Measurements from ENCODE around the gene FGF19. TPM values are rescaled to one million over a fixed set of nuclear protein-coding genes. Genes with fewer than 3 reads are reported as not detected.

The FGF19 gene
- total and polyA plus RNA-seq, 9 of the 15 experiments (the other 6 are each of a cell fraction or from before 2014, with no cell fraction given): 0.11 TPM; not detected in 8

DNA sequence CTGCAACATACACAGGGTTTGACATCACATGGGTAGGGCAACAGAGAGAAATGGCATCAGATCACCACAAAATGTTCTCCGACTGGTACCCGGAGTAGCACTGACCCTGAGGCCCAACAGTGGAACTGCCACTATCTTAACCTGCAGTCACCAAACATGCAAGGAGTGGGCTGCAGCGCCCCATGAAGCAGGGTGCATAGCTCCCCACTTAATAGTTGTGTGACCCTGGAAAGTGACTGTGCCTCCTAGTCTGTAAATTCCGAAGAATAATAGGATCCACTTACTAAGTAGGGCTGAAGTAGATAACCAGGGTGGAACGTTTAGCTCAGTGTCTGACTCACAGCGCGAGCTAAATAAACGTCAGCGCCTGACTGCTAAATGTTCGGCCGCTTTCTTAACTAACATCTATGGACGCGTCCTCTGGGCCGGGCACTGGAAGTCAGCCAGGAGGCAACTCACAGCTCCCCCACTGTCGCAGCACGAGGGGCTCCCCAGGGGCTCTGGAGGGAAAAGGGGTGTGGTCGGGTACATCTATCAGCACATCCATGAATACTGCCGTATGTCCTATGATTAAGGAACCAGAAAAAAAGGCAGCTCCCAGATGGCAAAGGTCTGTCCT is 29.4 kb downstream of the FGF19 start:
- 0 out of 2 replicates have a peak, but pooled peaks cover 7% of the 10 kb centered on the region for H4K20me1 ChIP-seq (replicated peaks; ENCODE audit: control insufficient read depth, insufficient read depth, low read length)
- no peaks in the 10 kb centered on the region for H3K9me3 ChIP-seq (replicated peaks; ENCODE audit: control insufficient read depth, insufficient read depth, low read depth, low read length)
- in situ Hi-C loops (cut with MboI) (loop anchor here (5.0 to 25.0 kb wide), 3 partner anchors 567 to 1037 kb away; partner anchors contain the start of gene CPT1A), intact Hi-C loops (cut with micrococcal nuclease) (loop anchor here (5.0 kb wide), 1 partner anchor 572 kb away; no protein-coding TSS in a partner anchor)
- 4% methylated on average over 18 of the region's 18 CpGs for WGBS (ENCODE audit: insufficient coverage, low coverage, missing lambda C conversion rate)
- H3K36me3 ChIP-seq (ENCODE audit: control insufficient read depth, insufficient read depth, low read length): peaks cover 42% of the 10 kb centered on the region; the same call in 2 of the 3 replicates
- H3K9ac ChIP-seq (ENCODE audit: insufficient read depth in 1 of 2, low read depth in 2 of 2, low read length in 2 of 2): peak overlapping the region; percentile 92 to 97
- peak overlapping the region; percentile 84 for H3K27ac ChIP-seq (ENCODE audit: extremely low read depth, low read depth, low read length)
- TSS peak; percentile 56 for BruUV-seq (replicated peaks)
- H3K79me2 ChIP-seq (ENCODE audit: control insufficient read depth, insufficient read depth, low read length): peaks cover 28% of the 10 kb centered on the region
- H3K4me3 ChIP-seq: peak overlapping the region; percentile 96
- H3K27me3 ChIP-seq (ENCODE audit: control insufficient read depth in 2 of 2, insufficient read depth in 2 of 2, low read length in 2 of 2): no peaks in the 10 kb centered on the region
- ChIA-PET POLR2A (interaction anchor here (0.6 to 1.8 kb wide), 9 partner anchors 12 to 971 kb away, joined by 3 to 10 read pairs (median 3); no protein-coding TSS in a partner anchor), CTCF (ENCODE audit: low intra/inter-chr PET ratio) (interaction anchor here (0.6 kb wide), 1 partner anchor 573 kb away, joined by 3 read pairs; no protein-coding TSS in a partner anchor)
- no peaks in the 10 kb centered on the region for H3K9me1 ChIP-seq (ENCODE audit: control insufficient read depth, insufficient read depth, low read length)
- FAIRE-seq (peak; percentile 63), ATAC-seq (peak; percentile 17), DNase-seq (ENCODE audit: extremely low read depth in 1 of 4, low spot score in 3 of 4) (peak in 2 of 4 experiments; percentile 52 to 58)
- peak overlapping the region; percentile 93 for H3K4me2 ChIP-seq (ENCODE audit: insufficient read depth, low read length)
- H2AFZ ChIP-seq (ENCODE audit: low read depth, low read length): peak overlapping the region; percentile 91
- peaks cover 9 to 17% of the 10 kb centered on the region in 2 experiments; a peak in 4 of 5 replicates for H3K4me1 ChIP-seq (replicated peaks in 1 of 2; ENCODE audit: control insufficient read depth in 2 of 2, insufficient read depth in 2 of 2, low read length in 2 of 2)
- TF ChIP-seq TAF15 (IDR thresholded peaks at IDR 0.05; ENCODE audit: low read depth, low read length) (no peak), ZBTB7A (IDR thresholded peaks at IDR 0.05; ENCODE audit: borderline replicate concordance, control insufficient read depth, low read depth, low read length) (peak; percentile 25; the same call in 1 of the 2 replicates), ELF2 (CRISPR knock-in tag; IDR thresholded peaks at IDR 0.05) (no peak), MAZ (CRISPR knock-in tag; conservative IDR thresholded peaks at IDR 0.05 in 1 of 2, IDR thresholded peaks at IDR 0.05 in 1 of 2) (no peak), RBM15 (IDR thresholded peaks at IDR 0.05; ENCODE audit: insufficient read depth, low read length) (no peak), ZNF445 (CRISPR knock-in tag; IDR thresholded peaks at IDR 0.05; ENCODE audit: low read depth) (no peak), CEBPG (CRISPR knock-in tag; IDR thresholded peaks at IDR 0.05) (0 out of 2 replicates have a peak, but pooled peaks have one; percentile 10), CEBPG (tag; conservative IDR thresholded peaks at IDR 0.05 in 1 of 2, IDR thresholded peaks at IDR 0.05 in 1 of 2) (no peak), NCOA2 (IDR thresholded peaks at IDR 0.05; ENCODE audit: partially characterized antibody in 2 of 2) (no peak)
- TF ChIP-seq, protein P1, sequence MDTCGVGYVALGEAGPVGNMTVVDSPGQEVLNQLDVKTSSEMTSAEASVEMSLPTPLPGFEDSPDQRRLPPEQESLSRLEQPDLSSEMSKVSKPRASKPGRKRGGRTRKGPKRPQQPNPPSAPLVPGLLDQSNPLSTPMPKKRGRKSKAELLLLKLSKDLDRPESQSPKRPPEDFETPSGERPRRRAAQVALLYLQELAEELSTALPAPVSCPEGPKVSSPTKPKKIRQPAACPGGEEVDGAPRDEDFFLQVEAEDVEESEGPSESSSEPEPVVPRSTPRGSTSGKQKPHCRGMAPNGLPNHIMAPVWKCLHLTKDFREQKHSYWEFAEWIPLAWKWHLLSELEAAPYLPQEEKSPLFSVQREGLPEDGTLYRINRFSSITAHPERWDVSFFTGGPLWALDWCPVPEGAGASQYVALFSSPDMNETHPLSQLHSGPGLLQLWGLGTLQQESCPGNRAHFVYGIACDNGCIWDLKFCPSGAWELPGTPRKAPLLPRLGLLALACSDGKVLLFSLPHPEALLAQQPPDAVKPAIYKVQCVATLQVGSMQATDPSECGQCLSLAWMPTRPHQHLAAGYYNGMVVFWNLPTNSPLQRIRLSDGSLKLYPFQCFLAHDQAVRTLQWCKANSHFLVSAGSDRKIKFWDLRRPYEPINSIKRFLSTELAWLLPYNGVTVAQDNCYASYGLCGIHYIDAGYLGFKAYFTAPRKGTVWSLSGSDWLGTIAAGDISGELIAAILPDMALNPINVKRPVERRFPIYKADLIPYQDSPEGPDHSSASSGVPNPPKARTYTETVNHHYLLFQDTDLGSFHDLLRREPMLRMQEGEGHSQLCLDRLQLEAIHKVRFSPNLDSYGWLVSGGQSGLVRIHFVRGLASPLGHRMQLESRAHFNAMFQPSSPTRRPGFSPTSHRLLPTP (IDR thresholded peaks at IDR 0.05; ENCODE audit: borderline replicate concordance, extremely low read depth, insufficient read length): no peak
- TF ChIP-seq, protein P2, sequence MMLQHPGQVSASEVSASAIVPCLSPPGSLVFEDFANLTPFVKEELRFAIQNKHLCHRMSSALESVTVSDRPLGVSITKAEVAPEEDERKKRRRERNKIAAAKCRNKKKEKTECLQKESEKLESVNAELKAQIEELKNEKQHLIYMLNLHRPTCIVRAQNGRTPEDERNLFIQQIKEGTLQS (IDR thresholded peaks at IDR 0.05): 0 out of 2 replicates have a peak, but pooled peaks have one; percentile 8
- TF ChIP-seq, protein P2 (CRISPR knock-in tag; conservative IDR thresholded peaks at IDR 0.05): no peak
- TF ChIP-seq, protein P3, sequence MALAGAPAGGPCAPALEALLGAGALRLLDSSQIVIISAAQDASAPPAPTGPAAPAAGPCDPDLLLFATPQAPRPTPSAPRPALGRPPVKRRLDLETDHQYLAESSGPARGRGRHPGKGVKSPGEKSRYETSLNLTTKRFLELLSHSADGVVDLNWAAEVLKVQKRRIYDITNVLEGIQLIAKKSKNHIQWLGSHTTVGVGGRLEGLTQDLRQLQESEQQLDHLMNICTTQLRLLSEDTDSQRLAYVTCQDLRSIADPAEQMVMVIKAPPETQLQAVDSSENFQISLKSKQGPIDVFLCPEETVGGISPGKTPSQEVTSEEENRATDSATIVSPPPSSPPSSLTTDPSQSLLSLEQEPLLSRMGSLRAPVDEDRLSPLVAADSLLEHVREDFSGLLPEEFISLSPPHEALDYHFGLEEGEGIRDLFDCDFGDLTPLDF (CRISPR knock-in tag; IDR thresholded peaks at IDR 0.05): no peak
- TF ChIP-seq, protein P4, sequence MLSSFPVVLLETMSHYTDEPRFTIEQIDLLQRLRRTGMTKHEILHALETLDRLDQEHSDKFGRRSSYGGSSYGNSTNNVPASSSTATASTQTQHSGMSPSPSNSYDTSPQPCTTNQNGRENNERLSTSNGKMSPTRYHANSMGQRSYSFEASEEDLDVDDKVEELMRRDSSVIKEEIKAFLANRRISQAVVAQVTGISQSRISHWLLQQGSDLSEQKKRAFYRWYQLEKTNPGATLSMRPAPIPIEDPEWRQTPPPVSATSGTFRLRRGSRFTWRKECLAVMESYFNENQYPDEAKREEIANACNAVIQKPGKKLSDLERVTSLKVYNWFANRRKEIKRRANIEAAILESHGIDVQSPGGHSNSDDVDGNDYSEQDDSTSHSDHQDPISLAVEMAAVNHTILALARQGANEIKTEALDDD (IDR thresholded peaks at IDR 0.05): peak; percentile 72; the same call in 1 of the 2 replicates
